ENCODE results near the gene SMARCD1.

Gene SMARCD1

DNA sequence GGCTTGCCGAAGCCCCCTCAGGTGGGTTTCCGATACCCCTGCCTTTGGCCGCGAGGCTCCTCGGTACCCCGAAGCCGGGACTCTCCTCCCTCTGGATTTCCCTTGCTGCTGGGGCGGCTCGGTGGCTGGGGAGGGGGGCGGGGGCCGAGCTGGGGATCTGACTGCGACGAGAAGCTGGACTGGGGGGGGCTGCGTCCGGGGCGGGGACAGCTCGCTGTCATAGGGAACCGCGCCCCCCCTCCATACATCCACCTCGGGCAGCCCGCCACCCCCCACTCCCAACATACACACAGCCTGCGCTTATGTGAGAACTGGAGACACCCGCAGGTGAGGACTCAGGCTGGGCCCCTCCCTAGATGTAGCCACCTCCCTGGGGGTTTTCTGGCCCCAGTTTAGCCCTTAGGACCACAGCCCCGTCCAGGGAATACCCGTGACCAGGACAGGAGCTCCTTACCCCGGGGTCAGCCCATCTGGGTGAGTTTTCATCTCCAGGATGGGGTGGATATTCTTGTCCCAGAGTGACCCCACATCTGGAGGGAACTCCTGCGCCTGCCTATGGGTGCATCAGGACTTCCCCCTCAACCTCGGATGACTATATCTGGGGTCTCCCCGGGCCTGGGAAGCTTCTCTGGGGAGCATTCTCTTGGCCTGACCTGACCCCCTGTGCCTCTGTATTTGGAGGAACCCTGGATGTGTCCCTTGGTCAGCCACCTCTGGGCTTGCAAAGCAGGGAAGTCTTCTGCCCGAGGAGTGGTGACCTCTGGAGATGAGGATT, 27.1 kb upstream of the SMARCD1 start:
- Histone ChIP-seq H3K9me3 (ENCODE audit: control insufficient read depth in 1 of 2, low read length in 2 of 2) (no peaks in the 10 kb centered on the region), H3K4me3 (ENCODE audit: low read depth in 1 of 2, low read length in 2 of 2) (peak overlapping the region in 1 of 2 donors; percentile 81), H3K27ac (ENCODE audit: low read length) (no peak overlapping the region), H3K36me3 (ENCODE audit: control insufficient read depth in 1 of 2, insufficient read depth in 2 of 2, low read length in 2 of 2) (no peaks in the 10 kb centered on the region), H3K4me1 (ENCODE audit: control insufficient read depth in 1 of 2, insufficient read depth in 2 of 2, low read length in 2 of 2) (peaks cover 10 to 32% of the 10 kb centered on the region in 2 donors), H3K27me3 (ENCODE audit: low read depth, low read length) (peaks cover 11% of the 10 kb centered on the region)

DNA sequence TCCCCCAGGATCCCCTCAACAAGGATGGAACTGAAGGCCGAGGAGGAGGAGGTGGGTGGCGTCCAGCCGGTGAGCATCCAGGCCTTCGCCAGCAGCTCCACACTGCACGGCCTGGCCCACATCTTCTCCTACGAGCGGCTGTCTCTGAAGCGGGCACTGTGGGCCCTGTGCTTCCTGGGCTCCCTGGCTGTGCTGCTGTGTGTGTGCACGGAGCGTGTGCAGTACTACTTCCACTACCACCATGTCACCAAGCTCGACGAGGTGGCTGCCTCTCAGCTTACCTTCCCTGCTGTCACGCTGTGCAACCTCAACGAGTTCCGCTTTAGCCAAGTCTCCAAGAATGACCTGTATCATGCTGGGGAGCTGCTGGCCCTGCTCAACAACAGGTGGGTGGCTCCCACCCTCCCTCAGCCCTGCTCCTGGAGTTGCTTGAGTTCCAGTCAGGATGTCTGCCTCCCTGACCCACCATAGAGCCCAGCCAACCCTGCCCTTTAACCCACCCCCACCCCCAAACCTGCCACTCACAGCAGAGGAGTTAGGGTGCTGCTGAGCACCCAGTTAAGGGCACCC, 26.3 kb upstream of the SMARCD1 start:
- Histone ChIP-seq H3K9me3 (ENCODE audit: control insufficient read depth in 1 of 2, low read length in 2 of 2) (no peaks in the 10 kb centered on the region), H3K4me3 (ENCODE audit: low read depth in 1 of 2, low read length in 2 of 2) (no peak overlapping the region), H3K27me3 (ENCODE audit: low read depth, low read length) (peaks cover 11% of the 10 kb centered on the region), H3K4me1 (ENCODE audit: control insufficient read depth in 1 of 2, insufficient read depth in 2 of 2, low read length in 2 of 2) (peaks cover 10 to 32% of the 10 kb centered on the region in 2 donors), H3K36me3 (ENCODE audit: control insufficient read depth in 1 of 2, insufficient read depth in 2 of 2, low read length in 2 of 2) (no peaks in the 10 kb centered on the region), H3K27ac (ENCODE audit: low read length) (no peak overlapping the region)

DNA sequence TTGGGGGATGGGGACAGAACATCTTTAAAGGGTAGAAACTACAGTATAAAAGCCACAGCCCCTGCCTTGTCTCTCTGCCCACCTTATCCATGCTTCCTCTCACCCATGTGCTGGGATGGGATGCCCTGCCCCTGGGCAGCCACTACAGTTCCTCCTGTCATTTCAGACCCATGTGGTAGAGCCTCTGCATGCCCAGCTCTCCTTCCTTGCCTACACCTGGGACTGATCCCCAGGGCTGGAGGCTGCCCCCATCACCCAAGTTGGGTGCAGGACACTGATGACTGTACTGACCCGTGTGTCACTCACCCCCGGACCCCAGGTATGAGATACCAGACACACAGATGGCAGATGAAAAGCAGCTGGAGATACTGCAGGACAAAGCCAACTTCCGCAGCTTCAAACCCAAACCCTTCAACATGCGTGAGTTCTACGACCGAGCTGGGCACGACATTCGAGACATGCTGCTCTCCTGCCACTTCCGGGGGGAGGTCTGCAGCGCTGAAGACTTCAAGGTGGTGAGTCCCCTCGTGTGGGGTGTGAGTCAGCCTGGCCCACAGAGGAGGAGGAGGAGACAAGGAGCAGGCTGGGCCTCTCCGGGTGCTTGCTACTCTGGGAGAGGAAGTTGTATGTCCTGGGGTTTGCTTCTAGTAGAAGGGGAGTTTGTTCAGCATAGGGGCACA, 25.6 kb upstream of the SMARCD1 start:
- H3K9me3 ChIP-seq (ENCODE audit: control insufficient read depth in 1 of 2, low read length in 2 of 2): no peaks in the 10 kb centered on the region
- no peaks in the 10 kb centered on the region for H3K36me3 ChIP-seq (ENCODE audit: control insufficient read depth in 1 of 2, insufficient read depth in 2 of 2, low read length in 2 of 2)
- H3K4me3 ChIP-seq (ENCODE audit: low read depth in 1 of 2, low read length in 2 of 2): no peak overlapping the region
- H3K27me3 ChIP-seq (ENCODE audit: low read depth, low read length): peaks cover 11% of the 10 kb centered on the region
- H3K4me1 ChIP-seq (ENCODE audit: control insufficient read depth in 1 of 2, insufficient read depth in 2 of 2, low read length in 2 of 2): peaks cover 10 to 32% of the 10 kb centered on the region in 2 donors
- no peak overlapping the region for H3K27ac ChIP-seq (ENCODE audit: low read length)

DNA sequence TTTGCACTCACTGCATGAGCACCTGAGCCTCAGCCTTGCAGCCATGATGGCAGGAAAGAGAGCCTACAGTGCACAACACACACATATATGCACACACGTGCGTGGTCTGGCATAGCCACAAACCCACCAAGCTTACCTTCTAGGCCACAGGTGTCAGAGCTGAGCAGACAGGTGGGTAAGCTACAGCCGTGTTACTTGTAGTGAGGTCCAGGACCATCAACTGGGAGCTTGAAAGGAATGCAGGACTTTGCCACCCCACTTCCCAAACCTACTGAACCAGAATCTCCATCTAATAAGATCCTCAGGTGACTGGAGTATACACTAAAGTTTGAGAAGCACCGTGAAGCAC, 25.0 kb upstream of the SMARCD1 start:
- no peak overlapping the region for H3K4me3 ChIP-seq (ENCODE audit: low read depth in 1 of 2, low read length in 2 of 2)
- no peaks in the 10 kb centered on the region for H3K36me3 ChIP-seq (ENCODE audit: control insufficient read depth in 1 of 2, insufficient read depth in 2 of 2, low read length in 2 of 2)
- no peak overlapping the region for H3K27ac ChIP-seq (ENCODE audit: low read length)
- peaks cover 10 to 32% of the 10 kb centered on the region in 2 donors for H3K4me1 ChIP-seq (ENCODE audit: control insufficient read depth in 1 of 2, insufficient read depth in 2 of 2, low read length in 2 of 2)
- H3K27me3 ChIP-seq (ENCODE audit: low read depth, low read length): peaks cover 11% of the 10 kb centered on the region
- no peaks in the 10 kb centered on the region for H3K9me3 ChIP-seq (ENCODE audit: control insufficient read depth in 1 of 2, low read length in 2 of 2)

DNA sequence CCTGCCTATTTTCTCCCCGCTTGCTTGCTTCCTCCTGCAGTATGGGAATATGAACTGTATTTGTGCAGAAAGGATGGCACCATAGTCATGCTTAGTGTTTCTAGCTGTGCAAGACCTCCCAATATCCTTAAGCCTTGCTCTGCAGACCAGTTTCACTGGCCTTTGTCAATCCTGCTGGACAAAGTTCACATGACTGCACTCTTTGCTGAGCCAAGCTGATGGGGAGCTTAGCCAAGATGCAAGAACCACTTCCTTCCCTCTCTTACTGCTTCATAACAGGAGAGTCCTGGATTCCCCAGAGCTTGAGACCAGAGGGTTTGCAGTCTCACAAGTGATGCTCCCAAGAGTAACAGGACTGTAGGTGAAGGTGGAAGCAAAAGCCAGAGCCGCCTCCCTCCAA, 24.0 kb upstream of the SMARCD1 start:
- no peak overlapping the region for H3K27ac ChIP-seq (ENCODE audit: low read length)
- peaks cover 6 to 30% of the 10 kb centered on the region in 2 donors for H3K4me1 ChIP-seq (ENCODE audit: control insufficient read depth in 1 of 2, insufficient read depth in 2 of 2, low read length in 2 of 2)
- no peaks in the 10 kb centered on the region for H3K9me3 ChIP-seq (ENCODE audit: control insufficient read depth in 1 of 2, low read length in 2 of 2)
- peaks cover 11% of the 10 kb centered on the region for H3K27me3 ChIP-seq (ENCODE audit: low read depth, low read length)
- no peak overlapping the region for H3K4me3 ChIP-seq (ENCODE audit: low read depth in 1 of 2, low read length in 2 of 2)
- H3K36me3 ChIP-seq (ENCODE audit: control insufficient read depth in 1 of 2, insufficient read depth in 2 of 2, low read length in 2 of 2): no peaks in the 10 kb centered on the region

DNA sequence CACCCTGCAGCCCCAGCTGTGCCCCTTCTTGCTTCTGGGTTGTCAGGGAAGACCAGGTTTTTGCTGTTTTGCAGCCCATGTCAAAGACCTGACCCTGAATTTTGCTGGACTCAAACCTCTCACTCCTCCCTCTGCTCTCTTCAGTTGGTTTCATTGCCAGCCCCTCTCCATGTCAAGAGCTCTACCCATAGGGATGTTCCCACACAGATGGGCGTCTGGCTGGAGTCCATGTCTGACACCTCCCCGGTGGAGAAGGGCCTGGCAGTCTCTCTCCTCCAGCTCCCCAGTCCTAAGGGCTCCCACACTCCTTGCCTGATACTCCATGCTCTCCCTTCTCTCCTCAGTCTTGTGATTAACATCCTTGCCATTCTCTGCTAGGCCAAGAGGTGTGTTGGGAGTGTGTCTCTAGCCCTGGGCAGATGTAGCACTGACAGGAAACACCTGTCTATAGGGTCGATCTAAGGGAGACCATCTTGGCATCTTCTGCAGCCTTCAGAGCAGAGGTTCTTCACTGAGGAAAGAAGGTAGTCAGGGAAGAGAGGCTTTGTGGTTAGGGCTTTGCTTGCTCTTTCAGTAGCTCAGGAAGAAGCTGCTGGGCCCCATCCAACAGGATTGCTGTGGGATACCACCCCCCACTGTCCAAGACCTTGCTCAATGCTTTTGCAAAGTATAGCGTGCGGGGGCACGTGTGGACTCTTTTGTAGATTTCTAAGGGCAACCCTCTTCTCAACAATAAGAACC, 23.0 kb upstream of the SMARCD1 start:
- no peak overlapping the region for H3K4me3 ChIP-seq (ENCODE audit: low read depth in 1 of 2, low read length in 2 of 2)
- no peaks in the 10 kb centered on the region for H3K36me3 ChIP-seq (ENCODE audit: control insufficient read depth in 1 of 2, insufficient read depth in 2 of 2, low read length in 2 of 2)
- H3K27me3 ChIP-seq (ENCODE audit: low read depth, low read length): peaks cover 6% of the 10 kb centered on the region
- H3K27ac ChIP-seq (ENCODE audit: low read length): no peak overlapping the region
- peaks cover 0 to 21% of the 10 kb centered on the region in 2 donors for H3K4me1 ChIP-seq (ENCODE audit: control insufficient read depth in 1 of 2, insufficient read depth in 2 of 2, low read length in 2 of 2)
- H3K9me3 ChIP-seq (ENCODE audit: control insufficient read depth in 1 of 2, low read length in 2 of 2): no peaks in the 10 kb centered on the region

DNA sequence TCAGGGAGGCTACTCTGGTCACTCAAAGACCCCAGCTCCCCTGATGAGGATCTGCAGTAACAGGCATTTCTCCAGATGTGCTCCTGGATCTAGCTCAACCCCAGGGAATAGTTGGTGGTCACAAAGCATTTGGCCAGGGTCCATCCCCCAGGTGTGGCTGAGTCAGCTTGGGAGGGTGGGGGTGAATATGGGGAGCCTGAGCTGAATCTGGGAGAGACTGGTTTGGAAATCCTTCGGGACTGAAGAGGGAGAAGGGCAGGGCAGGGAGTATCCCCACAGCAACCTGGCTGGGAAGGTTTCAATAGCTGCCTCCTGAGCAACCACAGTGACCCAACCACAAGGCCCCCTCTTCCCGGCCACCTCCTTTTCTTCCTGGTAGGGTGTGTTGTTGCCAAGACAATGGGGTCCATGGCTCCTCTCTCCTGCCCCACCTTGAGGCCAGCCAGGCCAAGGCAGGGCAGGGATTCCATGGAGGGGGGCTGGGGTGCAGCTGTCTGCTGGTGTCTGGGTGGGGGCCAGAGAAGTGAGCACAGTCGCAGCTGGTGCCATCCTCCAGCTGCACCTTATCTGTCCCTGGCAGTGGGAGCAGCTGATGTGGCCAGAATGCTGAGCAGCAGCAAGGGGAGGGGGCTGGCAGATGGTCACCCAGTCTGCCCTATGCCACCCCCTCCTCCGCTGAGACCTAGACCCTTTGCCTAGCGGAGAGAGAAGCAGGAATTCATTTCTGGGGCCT, 22.2 kb upstream of the SMARCD1 start:
- Histone ChIP-seq H3K36me3 (ENCODE audit: control insufficient read depth in 1 of 2, insufficient read depth in 2 of 2, low read length in 2 of 2) (no peaks in the 10 kb centered on the region), H3K27me3 (ENCODE audit: low read depth, low read length) (peaks cover 6% of the 10 kb centered on the region), H3K9me3 (ENCODE audit: control insufficient read depth in 1 of 2, low read length in 2 of 2) (no peaks in the 10 kb centered on the region), H3K27ac (ENCODE audit: low read length) (no peak overlapping the region), H3K4me1 (ENCODE audit: control insufficient read depth in 1 of 2, insufficient read depth in 2 of 2, low read length in 2 of 2) (peaks cover 0 to 19% of the 10 kb centered on the region in 2 donors), H3K4me3 (ENCODE audit: low read depth in 1 of 2, low read length in 2 of 2) (no peak overlapping the region)

DNA sequence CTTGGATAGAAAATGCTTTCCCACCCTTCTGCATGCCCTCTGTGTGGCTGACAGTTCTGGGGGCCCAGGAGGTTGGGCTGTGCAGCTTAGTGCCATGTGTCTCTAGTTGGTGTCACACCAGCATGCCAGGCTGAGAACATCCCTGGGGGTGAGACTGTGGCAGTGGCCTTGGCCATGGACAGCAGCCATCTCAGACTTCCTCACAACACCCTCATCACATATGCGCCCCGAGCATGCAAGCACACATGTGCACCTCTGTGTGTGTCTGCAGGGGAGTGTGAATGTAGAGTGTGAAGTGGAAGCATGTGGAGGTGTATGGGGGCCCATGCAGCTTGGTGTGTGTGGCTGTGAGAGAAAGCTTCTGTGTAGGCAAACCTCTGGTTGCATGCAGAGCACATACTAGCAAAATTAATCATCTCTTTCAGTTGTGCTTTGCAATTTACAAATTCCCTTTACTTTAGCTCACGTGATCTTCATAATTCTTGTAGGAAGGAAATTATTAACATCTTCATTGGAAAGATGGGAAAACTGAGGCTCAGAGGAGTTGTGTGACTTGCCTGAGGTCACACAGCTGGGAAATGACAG, 19.3 kb upstream of the SMARCD1 start:
- Histone ChIP-seq H3K27ac (ENCODE audit: low read length) (peak overlapping the region; percentile 45), H3K4me3 (ENCODE audit: low read depth in 1 of 2, low read length in 2 of 2) (no peak overlapping the region), H3K4me1 (ENCODE audit: control insufficient read depth in 1 of 2, insufficient read depth in 2 of 2, low read length in 2 of 2) (peaks cover 0 to 18% of the 10 kb centered on the region in 2 donors), H3K27me3 (ENCODE audit: low read depth, low read length) (no peaks in the 10 kb centered on the region), H3K36me3 (ENCODE audit: control insufficient read depth in 1 of 2, insufficient read depth in 2 of 2, low read length in 2 of 2) (no peaks in the 10 kb centered on the region), H3K9me3 (ENCODE audit: control insufficient read depth in 1 of 2, low read length in 2 of 2) (no peaks in the 10 kb centered on the region)

DNA sequence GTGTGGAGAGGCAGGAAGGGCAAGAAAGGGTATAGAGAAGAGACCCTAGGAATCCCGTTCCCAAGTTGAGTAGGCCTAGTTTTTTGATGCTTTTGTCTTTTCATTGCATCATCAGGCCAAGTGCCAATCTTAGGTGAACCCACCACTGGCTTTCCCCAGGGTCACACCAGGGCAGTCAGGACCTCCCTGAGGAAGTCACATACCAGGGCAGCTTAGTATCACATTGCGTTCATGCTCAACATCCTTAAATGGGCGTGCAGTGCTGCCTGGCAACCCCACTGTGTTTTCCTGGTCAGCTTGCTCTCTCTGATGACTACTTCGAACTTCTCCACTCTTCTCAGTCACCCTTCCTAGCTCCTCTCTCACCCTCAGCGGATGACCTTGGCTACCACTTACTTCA, 18.7 kb upstream of the SMARCD1 start:
- H3K4me3 ChIP-seq (ENCODE audit: low read depth in 1 of 2, low read length in 2 of 2): no peak overlapping the region
- peak overlapping the region; percentile 61 for H3K27ac ChIP-seq (ENCODE audit: low read length)
- H3K9me3 ChIP-seq (ENCODE audit: control insufficient read depth in 1 of 2, low read length in 2 of 2): no peaks in the 10 kb centered on the region
- H3K4me1 ChIP-seq (ENCODE audit: control insufficient read depth in 1 of 2, insufficient read depth in 2 of 2, low read length in 2 of 2): peaks cover 0 to 14% of the 10 kb centered on the region in 2 donors
- H3K36me3 ChIP-seq (ENCODE audit: control insufficient read depth in 1 of 2, insufficient read depth in 2 of 2, low read length in 2 of 2): no peaks in the 10 kb centered on the region
- no peaks in the 10 kb centered on the region for H3K27me3 ChIP-seq (ENCODE audit: low read depth, low read length)

DNA sequence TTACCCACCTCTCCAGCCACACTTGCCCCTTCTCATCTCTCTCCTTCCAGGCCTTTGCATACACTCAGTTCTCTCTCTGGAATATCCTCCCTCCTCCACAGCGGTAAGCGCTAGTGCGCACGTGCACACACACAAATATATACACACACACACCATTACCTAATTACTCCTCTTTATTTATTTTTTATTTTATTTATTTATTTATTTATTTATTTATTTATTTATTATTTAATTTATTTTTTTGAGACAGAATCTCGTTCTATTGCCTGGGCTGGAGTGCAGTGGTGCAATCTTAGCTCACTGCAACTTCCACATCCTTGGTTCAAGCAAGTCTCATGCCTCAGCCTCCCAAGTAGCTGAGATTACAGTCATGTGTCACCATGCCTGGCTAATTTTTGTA, 16.1 kb upstream of the SMARCD1 start:
- Histone ChIP-seq H3K27ac (ENCODE audit: low read length) (no peak overlapping the region), H3K4me3 (ENCODE audit: low read depth in 1 of 2, low read length in 2 of 2) (no peak overlapping the region), H3K4me1 (ENCODE audit: control insufficient read depth in 1 of 2, insufficient read depth in 2 of 2, low read length in 2 of 2) (peaks cover 0 to 13% of the 10 kb centered on the region in 2 donors), H3K27me3 (ENCODE audit: low read depth, low read length) (no peaks in the 10 kb centered on the region), H3K36me3 (ENCODE audit: control insufficient read depth in 1 of 2, insufficient read depth in 2 of 2, low read length in 2 of 2) (no peaks in the 10 kb centered on the region), H3K9me3 (ENCODE audit: control insufficient read depth in 1 of 2, low read length in 2 of 2) (no peaks in the 10 kb centered on the region)

All from muscle layer of duodenum (tissue), 2 donors.